Ovary (tissue), 3 donors: Measurements from ENCODE around the gene CEP85L.

ENCODE experiments used
- CTCF ChIP-seq, 3 donors: fragments of 450-650 bp in 2 of 3; fragments of 200-600 bp in 1 of 3; IDR thresholded peaks; one replicate each; pipeline versions ENCODE4 v1.5.1 to v1.8.0; 2016 to 2022; ENCODE audit warnings: antibody characterized with exemption in 3 of 3, mild to moderate bottlenecking in 1 of 3
- POLR2A ChIP-seq: fragments of 450-650 bp; IDR thresholded peaks from one replicate; pipeline ENCODE4 v1.6.1; 2017; ENCODE audit warnings: antibody characterized with exemption, mild to moderate bottlenecking, moderate library complexity
- donor health status: DM: no; HTN: no; CAD: no.

GRCh38 chr6:118667988-118668387 lies 16.6 kb upstream of the CEP85L start:
- TF ChIP-seq CTCF (IDR thresholded peaks at IDR 0.05): no peak
- TF ChIP-seq POLR2A: no peak
